ENCODE measurements around the gene DDC.
"Not testable (repeated sequence)": the region's sequence is repeated elsewhere in the genome, so short reads cannot be mapped to it uniquely, and the experiment has no call there.

The DDC gene

DNA sequence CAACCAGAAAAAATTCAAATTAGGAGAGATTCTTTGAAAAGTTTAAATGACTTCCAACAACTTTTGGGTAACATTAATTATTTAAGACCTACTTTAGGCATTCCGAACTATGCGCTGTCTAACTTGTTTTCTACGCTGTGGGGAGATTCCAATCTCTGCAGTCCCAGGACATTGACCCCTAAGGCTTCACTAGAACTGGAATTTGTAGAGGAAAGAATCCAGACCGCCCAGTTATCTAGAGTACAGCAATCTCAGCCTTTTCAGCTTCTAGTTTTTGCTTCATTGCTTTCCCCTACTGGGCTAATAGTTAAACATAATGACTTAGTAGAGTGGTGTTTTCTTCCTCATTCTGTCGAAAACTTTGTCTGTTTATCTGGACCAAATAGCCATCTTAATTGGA is 14.9 kb upstream of the DDC start:
- H3K36me3 ChIP-seq (ENCODE audit: control insufficient read depth, low read length), result no peaks in the 10 kb centered on the region
- H3K79me2 ChIP-seq (ENCODE audit: control insufficient read depth, low read length), result no peaks in the 10 kb centered on the region
- no peak overlapping the region for H3K4me2 ChIP-seq (ENCODE audit: low read length)
- no peaks in the 10 kb centered on the region for H3K9me2 ChIP-seq (replicated peaks; ENCODE audit: control insufficient read depth, low read length)
- H3K27me3 ChIP-seq (ENCODE audit: control insufficient read depth, low read length), result no peaks in the 10 kb centered on the region
- no peaks in the 10 kb centered on the region for H4K20me1 ChIP-seq (ENCODE audit: control insufficient read depth, insufficient read depth, low read depth, low read length)
- TF ChIP-seq, protein P1, sequence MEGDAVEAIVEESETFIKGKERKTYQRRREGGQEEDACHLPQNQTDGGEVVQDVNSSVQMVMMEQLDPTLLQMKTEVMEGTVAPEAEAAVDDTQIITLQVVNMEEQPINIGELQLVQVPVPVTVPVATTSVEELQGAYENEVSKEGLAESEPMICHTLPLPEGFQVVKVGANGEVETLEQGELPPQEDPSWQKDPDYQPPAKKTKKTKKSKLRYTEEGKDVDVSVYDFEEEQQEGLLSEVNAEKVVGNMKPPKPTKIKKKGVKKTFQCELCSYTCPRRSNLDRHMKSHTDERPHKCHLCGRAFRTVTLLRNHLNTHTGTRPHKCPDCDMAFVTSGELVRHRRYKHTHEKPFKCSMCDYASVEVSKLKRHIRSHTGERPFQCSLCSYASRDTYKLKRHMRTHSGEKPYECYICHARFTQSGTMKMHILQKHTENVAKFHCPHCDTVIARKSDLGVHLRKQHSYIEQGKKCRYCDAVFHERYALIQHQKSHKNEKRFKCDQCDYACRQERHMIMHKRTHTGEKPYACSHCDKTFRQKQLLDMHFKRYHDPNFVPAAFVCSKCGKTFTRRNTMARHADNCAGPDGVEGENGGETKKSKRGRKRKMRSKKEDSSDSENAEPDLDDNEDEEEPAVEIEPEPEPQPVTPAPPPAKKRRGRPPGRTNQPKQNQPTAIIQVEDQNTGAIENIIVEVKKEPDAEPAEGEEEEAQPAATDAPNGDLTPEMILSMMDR (IDR thresholded peaks at IDR 0.05; ENCODE audit: low read depth, low read length, poor library complexity, severe bottlenecking), result no peak
- TF ChIP-seq EZH2phosphoT487 (IDR thresholded peaks at IDR 0.05; ENCODE audit: borderline replicate concordance, low read length), result no peak
- no peak overlapping the region for H3K4me3 ChIP-seq (ENCODE audit: low read length)
- H3K9me3 ChIP-seq (ENCODE audit: control insufficient read depth, insufficient read depth, low read length), result no peaks in the 10 kb centered on the region; the same call in 1 of the 2 replicates
- no peaks in the 10 kb centered on the region for H3F3A ChIP-seq (ENCODE audit: control insufficient read depth, insufficient read depth)
- H3K27ac ChIP-seq (ENCODE audit: low read depth, low read length), result no peak overlapping the region
- no peaks in the 10 kb centered on the region for H3K4me1 ChIP-seq (ENCODE audit: control insufficient read depth, low read length)

DNA sequence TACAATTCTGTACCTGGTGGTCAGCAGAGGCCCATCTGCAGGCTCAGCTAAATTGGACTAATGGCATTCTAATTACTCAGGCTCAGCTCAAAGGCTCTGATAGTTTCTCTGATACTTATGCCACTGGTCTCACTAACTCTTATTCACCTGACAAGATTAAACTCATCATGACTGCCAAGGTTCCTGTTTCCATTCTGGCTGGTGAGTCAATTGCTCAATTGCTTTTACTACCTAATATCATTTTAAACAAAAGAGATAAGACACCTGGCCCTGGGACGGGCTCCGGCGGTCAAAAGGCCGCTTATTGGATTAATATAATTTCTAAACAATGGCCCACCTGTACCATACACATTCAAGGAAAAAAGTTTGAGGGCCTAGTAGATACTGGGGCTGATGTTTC is 12.9 kb upstream of the DDC start:
- not testable (repeated sequence) for H3K4me3 ChIP-seq (ENCODE audit: low read length); H4K20me1 ChIP-seq (ENCODE audit: control insufficient read depth, insufficient read depth, low read depth, low read length); H3K36me3 ChIP-seq (ENCODE audit: control insufficient read depth, low read length); H3K4me2 ChIP-seq (ENCODE audit: low read length); H3K4me1 ChIP-seq (ENCODE audit: control insufficient read depth, low read length); H3K79me2 ChIP-seq (ENCODE audit: control insufficient read depth, low read length); H3K27ac ChIP-seq (ENCODE audit: low read depth, low read length); H3K9me2 ChIP-seq (replicated peaks; ENCODE audit: control insufficient read depth, low read length); H3F3A ChIP-seq (ENCODE audit: control insufficient read depth, insufficient read depth); H3K9me3 ChIP-seq (ENCODE audit: control insufficient read depth, insufficient read depth, low read length); H3K27me3 ChIP-seq (ENCODE audit: control insufficient read depth, low read length)

DNA sequence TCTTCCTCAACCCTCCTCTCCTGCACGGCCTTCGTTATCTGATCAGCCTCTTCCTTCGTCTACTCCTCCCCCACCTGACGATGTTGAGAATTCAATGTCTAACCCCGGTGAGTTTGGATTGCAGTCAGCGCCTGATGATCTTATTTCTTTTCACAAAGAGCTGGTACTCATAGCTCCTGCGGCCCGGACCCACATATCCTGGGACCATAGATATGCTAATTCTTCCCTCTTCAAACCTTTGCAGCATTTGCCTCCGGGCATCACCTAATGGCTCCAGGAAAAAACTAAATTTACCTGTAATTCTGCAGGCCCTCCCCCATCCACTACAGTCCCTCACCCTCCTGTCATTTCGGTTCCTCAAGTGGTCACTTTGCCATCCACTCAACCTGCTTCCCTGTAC is 12.4 kb upstream of the DDC start:
- Histone ChIP-seq H3K79me2 (ENCODE audit: control insufficient read depth, low read length) (no peaks in the 10 kb centered on the region), H4K20me1 (ENCODE audit: control insufficient read depth, insufficient read depth, low read depth, low read length) (no peaks in the 10 kb centered on the region), H3K27me3 (ENCODE audit: control insufficient read depth, low read length) (no peaks in the 10 kb centered on the region), H3K9me3 (ENCODE audit: control insufficient read depth, insufficient read depth, low read length) (no peaks in the 10 kb centered on the region), H3K4me1 (ENCODE audit: control insufficient read depth, low read length) (no peaks in the 10 kb centered on the region), H3K36me3 (ENCODE audit: control insufficient read depth, low read length) (no peaks in the 10 kb centered on the region), H3K9me2 (replicated peaks; ENCODE audit: control insufficient read depth, low read length) (no peaks in the 10 kb centered on the region), H3K27ac (ENCODE audit: low read depth, low read length) (no peak overlapping the region), H3K4me3 (ENCODE audit: low read length) (no peak overlapping the region), H3F3A (ENCODE audit: control insufficient read depth, insufficient read depth) (no peaks in the 10 kb centered on the region), H3K4me2 (ENCODE audit: low read length) (no peak overlapping the region)
- TF ChIP-seq, protein P1 (IDR thresholded peaks at IDR 0.05; ENCODE audit: low read depth, low read length, poor library complexity, severe bottlenecking), result no peak
- no peak for TF ChIP-seq EZH2phosphoT487 (IDR thresholded peaks at IDR 0.05; ENCODE audit: borderline replicate concordance, low read length)

DNA sequence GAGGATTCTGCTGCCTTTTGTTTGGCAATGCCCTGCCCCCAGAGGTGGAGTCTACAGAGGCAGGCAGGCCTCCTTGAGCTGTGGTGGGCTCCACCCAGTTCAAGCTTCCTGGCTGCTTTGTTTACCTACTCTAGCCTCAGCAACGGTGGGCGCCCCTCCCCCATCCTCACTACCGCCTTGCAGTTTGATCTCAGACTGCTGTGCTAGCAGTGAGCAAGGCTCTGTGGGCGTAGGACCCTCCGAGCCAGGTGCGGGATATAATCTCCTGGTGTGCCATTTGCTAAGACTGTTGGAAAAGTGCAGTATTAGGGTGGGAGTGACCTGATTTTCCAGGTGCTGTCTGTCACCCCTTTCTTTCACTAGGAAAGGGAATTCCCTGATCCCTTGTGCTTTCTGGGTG is 11.2 kb upstream of the DDC start:
- H3K27ac ChIP-seq (ENCODE audit: low read depth, low read length); H3K36me3 ChIP-seq (ENCODE audit: control insufficient read depth, low read length); H4K20me1 ChIP-seq (ENCODE audit: control insufficient read depth, insufficient read depth, low read depth, low read length); H3K4me3 ChIP-seq (ENCODE audit: low read length); H3K79me2 ChIP-seq (ENCODE audit: control insufficient read depth, low read length); H3K4me2 ChIP-seq (ENCODE audit: low read length); H3K9me2 ChIP-seq (replicated peaks; ENCODE audit: control insufficient read depth, low read length); H3F3A ChIP-seq (ENCODE audit: control insufficient read depth, insufficient read depth); H3K9me3 ChIP-seq (ENCODE audit: control insufficient read depth, insufficient read depth, low read length); H3K27me3 ChIP-seq (ENCODE audit: control insufficient read depth, low read length); H3K4me1 ChIP-seq (ENCODE audit: control insufficient read depth, low read length): not testable (repeated sequence)
